HG03565 (cell line): ENCODE measurements around the gene ETV6.

ENCODE experiments used
- ATAC-seq: cut with Tn5 transposase; IDR thresholded peaks from one replicate; pipeline ENCODE4 v1.9.1; 2021; ENCODE audit warnings: mild to moderate bottlenecking, moderate library complexity; ENCODE audit not compliant: unreplicated experiment

Gene ETV6

DNA sequence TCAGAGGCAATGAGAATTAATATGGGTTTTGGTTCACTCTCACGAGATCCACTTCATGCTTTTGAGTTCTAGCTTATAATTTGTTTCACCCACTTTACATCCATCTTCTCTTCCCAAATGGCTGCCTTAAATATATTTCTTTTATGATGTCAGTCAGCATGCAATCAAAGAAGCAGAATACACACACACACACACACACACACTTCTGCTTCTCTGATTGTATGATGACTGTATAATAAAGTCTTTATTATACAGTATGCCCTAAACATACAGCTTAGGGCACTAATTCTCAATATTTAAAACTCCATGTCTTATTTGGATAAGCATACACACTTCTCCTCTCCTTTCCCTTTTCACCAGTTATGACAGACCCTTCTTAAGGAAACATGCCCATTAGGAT lies 6.7 kb upstream of the ETV6 start:
- ATAC-seq, result no peak

DNA sequence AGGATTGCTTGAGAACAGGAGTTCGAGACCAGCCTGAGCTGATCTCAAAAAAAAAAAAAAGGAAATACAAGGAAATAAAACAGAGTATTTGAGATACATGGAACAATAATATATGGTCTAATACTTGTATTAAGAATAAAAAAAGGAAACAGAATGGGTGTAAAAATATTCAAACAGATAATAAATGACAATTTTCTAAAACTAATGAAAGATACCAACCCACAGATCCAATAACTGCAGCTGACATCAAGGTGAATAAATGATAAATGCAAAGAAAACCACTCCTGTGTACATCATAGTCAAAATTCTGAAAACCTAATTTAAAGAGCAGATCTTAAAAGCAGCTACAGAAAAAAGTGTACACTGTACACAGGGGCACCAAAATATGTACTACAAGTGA lies 4.1 kb upstream of the ETV6 start:
- ATAC-seq, result no peak

DNA sequence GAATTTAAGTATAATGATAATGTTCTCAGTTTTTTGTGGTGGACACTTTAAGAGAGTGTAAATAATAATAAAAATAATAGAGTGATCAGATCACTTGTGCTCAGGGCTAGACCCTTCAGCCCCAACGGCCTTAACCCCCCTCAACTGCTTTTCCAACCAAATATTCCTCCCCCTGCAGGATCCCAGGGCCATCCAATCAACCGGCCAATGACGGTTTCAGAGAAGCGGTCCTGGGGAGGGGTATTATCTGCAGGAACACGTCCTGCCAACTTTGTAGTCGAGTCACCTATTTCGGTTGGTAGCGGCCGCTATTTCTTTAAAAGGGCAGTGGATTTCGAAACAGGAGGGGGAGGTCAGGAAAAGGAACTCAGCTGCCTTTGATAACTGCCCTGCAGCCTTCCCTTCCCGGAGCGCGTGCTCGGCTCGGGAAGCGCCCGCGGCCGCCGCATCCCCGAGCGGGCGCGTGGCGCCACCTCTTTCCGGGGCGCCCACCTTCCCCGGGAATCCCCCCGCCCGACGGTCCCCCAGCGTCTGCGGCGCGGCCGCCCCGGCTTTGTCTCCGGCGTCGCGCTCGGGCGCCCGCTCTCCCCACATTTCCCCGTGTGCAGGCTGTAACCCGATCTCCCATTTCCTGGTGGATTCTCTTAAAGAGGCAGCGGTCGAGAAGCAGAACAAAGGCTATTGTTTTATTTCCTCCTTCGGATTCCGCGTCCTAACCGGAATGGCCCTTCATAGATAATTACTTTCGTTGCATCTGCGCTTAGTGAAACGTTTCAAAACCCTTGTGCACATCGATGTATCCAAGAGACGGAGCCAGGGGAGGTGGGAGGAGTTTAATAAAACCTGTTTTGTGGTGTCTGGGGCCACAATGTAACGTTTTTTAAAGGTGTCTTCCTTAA lies 711 bp upstream of the ETV6 start:
- peak; percentile 17 for ATAC-seq

DNA sequence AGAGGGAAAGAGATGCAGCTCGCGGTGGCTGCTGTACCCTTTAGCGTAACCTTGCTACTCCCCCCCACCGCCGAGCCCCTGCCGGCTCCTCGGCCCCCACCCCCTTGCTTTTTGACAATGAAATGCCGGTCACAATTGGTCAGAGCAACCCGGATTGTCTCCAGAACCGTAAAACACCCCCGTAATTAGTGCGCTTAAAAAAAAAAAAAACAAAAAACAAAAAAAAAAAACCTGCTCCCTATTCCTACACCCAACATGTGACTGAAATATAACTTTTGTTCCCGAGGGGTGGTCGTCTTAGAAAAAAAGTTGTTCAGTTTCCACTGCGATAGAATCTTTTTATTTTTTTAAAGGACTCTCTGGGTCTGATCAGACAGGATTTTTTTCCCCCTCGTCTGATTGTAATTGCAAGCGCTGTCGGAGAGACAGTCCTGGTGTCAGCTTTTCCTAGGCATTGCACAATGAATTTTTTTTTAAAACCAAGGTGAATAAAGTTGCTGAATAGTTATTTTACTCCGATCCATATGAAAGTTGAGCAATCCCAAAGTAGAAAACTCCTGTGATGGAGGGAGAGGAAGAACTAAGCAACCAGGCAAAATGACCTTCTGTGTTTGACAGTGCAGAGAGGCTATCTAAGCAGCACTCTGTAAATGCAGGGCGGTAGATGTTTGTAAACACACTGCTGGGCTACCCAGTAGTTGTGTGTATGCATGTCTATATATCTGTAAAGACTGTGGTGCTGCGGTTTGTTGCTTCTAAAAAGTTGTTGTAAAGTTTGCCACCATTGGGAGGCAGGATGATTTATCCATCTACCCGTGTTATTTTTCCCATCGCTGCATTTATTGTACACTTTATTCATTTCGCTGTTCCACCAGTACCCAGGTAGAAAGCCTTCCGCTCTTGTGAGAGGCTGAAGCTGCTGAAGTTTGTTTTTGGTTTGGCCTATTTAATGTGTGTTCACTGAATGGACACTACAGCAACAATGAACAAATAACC lies 1.1 kb downstream of the ETV6 start:
- no peak for ATAC-seq

DNA sequence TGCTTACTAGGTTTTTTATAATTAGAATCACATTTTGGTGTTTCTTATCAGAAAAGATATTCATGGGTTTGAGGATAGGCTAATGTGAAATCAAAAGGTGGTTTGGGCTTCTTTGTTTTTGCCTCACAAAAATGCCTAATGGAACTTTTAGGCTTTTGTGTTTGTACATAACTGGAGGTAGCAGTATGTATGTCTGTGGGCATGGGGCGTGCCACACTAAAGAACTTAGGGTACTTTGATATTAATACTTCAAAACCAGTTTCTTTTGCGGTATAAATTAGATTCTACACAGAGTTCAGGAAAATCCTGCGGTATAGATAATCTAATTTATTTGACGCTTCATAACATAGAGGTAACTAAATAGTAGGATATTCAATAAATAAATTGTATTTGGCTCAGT lies 1.9 kb downstream of the ETV6 start:
- no peak for ATAC-seq

DNA sequence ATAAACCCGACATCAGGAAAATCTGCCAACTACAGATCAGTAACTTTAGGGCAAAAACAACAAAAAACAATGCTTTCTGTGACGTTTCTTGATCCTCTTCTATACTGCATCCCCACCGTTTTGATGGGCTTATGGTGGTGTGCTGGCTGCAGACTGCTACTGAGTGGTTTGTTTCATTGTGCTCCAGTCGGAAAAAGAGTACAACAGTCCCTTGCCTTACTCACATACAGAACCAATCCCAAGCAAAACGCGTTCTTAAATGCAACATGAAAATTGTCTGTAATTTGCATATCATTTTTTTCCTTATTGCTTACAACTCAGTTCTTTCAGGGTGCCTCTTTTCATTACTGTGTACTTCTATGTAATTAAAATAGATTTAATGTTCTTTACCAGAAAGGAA lies 2.3 kb downstream of the ETV6 start:
- no peak for ATAC-seq

DNA sequence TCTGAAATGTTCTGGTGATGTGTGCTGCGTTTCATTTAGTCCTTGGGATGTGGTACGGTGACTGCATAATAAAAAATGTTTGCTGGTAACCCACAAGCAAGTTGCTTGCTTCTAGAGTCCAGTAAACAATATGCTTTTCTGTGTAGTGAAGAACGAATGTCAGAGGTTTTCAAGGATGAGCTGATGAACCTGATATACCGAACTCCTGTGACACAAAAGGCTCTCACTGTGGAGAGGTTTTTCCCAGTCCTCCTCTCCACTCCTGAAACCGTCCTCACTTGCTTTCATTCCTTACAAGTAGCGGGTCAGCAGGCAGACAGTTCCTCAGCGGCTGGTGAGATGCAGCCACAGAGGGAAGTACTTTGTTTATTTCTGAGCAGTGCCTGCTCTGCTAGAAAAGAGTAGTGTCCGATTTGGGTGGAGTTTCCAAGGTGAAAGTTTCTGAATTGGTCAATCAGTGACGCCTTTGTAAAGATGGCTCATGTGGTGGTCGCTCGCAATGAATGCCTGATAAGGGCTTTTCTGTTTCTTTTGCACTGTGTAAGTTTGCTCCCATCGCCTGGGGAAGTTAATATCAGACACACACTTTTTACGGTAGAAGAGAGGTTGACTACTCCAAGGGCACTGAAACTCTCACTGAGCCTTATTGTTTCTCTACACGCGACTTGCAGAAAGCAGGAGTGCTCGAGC lies 3.0 kb downstream of the ETV6 start:
- ATAC-seq, result no peak

DNA sequence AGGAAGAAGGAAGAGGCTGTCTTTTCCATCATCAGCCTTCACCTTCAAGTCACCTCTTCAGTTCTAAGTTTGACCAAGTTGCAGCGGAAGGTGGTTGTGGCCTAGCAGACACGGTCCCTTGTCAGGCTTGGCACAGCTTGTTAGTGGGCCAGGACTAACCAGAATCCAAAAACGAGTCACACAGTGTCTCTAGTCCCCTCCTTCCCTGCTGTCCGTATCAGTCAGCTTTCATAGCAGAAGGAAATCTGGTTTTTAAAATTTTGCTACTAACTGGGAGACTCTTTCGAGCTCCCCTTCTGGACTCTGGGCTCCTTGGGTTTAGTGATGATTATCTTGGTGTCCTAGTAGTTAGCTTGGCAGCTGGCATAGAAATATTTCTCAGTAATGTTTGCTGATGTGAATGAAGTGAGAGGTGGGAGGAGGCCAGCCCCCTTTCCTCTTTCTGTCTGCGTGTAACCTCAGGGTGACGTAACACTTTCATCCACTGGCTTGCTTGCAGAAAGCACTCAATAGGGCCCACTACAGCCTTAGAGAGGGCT lies 3.8 kb downstream of the ETV6 start:
- ATAC-seq, result no peak

DNA sequence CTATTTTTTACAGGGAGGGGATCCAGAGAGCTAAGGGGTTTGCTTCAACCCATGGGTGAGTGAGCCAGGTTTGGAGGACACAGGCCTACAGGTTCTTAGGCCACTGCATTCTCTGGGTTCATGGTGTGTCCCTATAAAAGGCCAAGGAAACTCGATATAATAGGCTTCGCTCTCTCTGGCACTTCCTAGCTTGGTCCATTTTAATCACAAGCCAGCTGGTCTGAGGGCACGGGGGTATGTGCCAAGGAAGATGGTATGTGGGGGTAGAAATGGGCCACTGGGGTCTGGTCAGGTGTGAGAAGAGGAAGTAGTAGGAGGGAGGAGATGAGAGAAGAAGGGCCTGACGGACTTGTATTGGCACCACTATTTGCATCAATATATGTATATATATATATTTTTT lies 4.9 kb downstream of the ETV6 start:
- ATAC-seq, result no peak

DNA sequence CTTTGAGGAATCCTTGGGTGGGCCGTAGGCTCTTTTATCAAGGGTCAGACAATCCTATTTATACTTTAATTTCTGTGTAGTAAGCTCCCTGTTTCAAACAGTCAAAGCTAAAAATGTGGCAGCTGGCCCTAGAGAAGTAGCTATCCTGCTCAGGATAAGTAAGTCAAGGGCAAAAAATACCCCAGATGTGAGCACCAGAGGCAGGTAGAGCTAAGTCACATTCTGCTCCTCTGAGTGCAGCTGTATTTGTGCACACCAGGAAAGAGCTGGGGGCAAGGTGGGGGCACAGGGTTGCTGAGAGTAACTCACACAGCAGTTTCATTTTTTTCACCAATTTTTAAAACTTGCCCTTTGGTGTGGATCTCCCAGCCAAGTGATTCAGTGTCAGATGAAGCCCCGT lies 5.3 kb downstream of the ETV6 start:
- no peak for ATAC-seq

DNA sequence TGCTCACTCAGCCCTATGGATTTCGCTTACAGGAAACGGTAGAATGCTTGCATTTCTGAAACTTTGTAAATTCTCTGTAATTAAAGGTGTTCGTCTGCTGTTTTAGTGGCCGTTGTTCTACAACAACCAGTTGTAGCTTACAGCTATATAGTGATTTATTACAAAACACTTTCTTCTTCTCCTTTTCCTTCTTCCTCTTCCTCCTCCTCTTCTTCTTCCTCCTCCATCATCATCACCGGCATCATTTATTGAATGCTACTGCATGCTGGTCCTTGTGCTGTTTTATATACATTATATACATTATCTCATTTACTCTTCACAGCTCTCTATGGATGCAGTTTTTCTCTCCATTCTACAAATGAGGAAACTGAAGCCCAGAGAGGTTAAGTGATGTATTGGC lies 6.4 kb downstream of the ETV6 start:
- ATAC-seq, result no peak

DNA sequence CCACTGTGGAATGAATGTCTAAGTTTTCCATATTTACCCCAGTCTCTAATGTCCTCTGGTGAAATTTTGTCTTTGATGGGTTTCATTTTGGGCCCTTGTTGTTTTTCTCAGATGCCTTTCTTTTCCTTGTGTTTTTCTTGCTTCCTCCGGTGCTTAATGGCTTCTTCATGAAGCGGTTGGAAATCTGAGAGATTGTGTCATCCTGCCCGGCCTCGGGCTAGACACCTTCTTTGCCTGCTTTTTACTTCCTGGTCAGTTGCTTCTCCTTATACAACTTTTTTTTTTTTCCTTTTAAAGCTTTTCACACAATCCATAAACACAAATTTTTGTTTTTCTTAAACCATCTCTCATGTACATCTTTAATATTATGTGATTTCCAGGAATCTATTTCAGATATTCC lies 7.1 kb downstream of the ETV6 start:
- no peak for ATAC-seq

DNA sequence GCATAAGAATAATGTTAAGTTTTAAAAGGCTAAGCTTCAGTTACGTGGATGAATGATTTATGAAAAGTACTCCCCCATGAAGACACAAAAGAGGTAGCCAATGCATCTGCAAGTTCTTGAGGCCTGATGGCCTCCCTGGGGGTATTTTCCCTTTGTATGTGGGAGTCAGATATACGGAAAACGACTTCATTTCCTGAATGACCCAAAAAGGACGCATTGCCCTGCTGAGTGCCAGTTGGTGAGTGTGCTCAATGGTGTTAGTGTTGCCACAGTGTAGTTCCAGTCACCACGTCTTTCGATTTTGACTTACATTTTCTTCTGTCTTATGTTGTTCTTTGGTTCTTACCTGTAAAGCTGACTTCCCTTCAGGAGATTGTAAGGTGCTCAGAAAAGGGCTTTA lies 8.0 kb downstream of the ETV6 start:
- no peak for ATAC-seq

DNA sequence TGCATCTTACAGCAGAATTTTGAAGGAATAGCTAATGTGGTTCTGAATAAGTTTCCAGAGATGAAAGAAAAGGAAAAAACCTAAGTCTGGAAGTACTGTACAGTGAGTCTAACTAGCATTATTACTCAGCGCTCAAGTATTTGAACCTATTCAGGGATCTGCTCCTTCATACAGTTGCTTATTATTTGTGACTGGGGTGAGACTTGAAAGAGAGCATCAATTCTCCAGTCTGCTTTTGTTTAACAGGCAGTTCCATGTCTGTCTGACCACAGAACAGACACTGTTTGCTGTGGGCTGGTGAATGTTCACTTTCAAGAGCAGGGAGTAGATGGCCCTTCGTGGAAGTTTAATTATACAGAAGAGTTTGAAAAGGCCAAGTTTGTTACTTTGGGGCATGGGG lies 9.3 kb downstream of the ETV6 start:
- ATAC-seq, result no peak

DNA sequence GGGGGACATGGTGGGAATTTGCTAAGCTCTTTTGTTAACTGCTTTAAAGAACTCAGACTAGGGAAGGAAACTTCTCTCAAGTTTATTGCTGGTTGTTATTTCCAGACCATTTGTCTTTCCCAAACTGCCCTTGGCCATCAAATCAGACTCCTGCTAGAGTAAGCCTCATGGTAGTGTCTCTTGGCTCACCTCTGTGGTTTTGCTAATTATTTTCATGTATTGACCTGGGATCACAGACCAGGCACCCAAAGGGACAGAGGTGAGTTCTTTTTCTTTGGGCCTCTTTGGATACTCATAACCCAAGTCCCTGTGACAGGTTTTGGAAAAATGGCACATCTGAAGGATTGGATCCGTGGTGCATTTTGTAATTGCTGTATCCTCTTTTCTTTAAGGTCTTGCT lies 11.2 kb downstream of the ETV6 start:
- no peak for ATAC-seq

DNA sequence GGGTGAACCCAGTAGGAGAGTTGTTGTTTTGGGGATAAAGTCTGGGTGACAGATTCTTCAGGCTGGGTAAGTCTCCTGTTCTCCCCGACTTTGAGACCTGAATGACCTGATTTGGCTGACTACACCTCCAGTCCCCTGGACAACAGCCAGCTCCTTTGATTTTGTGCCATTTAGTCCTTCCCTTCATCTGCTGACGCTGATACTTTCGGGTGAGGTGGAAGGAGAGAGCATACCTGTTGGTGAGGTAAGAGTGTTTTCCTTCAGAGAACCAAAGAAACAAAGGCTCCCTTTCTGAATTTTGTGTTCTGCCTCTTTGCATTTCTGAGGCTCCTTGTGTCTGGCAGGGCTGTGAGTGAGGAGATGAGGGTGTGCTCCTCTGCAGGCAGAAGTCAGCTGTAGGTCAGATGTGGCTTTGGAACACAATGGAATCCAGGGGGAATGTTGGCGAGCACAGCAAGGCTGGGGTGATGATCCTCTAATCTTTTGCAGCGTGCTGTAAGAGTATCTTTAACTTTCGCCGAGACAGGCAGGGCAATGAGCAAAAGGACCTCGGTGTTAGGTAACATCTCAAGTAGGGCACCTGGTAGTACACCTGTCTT lies 12.1 kb downstream of the ETV6 start:
- no peak for ATAC-seq

DNA sequence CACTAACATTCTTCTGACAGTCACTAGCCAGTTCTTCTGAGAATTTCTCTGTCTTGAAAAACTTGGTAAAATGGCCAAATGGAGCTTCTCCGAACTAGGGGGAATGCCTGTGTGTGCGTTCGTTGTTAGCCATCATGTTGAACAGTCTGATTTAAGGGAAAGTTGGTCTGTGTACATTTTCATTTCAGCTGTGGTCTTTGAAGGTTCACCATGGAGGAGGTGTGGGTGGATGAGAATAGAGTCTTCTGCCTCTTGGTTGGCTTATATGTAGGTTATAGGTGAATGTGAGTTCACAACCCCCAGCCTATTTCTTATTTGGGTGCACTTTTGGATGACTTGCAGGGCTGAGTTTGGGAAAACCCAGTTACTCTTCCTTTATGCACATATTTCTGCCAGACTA lies 12.9 kb downstream of the ETV6 start:
- ATAC-seq, result no peak

DNA sequence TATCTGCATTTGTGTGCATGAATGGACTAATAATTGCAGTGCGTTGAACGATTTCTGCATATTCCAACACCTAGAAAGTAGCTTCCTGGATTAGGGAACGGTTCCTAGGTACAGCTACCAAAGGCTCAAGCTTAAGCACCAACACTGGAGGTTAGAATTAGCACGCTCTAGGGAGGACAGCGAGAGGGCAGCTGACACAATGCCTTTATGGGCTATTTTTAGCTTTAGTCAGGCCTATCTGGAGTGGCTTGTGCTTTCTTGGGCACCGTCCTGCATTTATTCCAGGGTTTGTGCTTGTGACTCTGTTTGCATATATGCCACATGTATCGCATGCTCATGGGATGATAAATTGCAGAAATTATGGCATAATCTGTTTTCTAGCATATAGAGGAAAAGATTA lies 13.7 kb downstream of the ETV6 start:
- no peak for ATAC-seq

DNA sequence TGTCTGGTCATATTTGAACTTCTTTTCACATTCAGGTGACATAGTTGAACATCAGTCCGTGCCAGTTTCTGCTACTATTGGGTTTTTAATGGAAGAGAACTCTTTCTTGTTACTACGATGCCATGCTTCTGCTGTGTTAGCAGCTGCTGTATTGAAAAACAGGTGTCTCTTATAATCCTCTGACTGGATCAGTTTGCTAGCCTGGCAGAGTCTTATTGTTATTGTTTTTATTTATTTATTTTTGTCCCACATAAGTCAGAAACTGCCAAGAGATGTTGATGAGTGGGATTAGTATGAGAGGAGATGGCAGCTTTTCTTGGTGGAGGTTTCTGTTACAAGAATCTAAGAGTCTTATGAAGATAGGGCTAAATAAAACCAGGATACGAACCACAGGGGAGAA lies 14.6 kb downstream of the ETV6 start:
- ATAC-seq, result no peak

DNA sequence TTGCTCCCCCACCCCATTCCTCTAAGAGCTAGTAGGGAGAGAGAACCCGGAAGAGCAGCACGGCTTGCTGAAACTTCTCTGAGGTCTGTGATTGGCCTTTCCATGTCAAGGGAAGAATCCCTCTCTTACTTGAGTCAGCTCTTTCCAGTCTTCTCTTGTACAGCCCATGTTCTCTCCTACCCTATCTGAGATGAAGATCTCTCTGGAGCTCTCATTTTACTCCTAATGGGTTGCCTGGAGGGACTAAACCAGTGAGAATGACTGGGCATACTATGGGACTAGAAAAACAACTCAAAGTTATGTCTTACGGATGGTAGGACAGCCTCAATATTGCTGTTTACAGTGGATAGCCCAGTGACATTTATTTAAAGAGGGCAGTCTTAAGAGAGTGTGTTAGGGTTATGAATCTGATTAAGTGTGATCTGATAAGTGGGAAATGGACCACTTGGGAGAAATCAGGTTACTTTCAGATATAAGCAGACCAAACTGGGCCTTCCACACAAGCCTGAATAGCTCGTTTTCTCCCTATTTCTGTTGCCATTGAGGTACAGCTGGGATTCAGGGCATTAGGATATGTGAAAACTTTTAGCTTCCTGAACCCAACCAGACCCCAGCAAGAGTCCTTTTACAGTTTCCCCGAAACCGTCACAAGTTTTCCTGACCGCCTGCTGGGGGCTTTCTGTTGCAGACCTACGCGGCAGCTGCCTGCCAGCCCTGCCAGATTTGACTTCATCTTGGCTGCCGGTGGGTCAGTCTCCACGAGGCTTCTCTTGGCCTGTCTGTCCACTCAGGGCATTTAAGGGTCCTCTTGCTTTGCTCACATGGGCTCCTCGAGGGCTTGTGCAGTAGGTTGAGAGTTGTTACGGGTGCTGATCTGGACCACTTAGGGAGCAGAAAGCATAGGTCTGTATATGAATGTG lies 16.9 kb downstream of the ETV6 start:
- no peak for ATAC-seq
